GM18519 (cell line): ENCODE measurements around the gene DCLK1.

Source experiments
- ATAC-seq: cut with Tn5 transposase; IDR thresholded peaks from one replicate; pipeline ENCODE4 v1.9.1; 2021; ENCODE audit warnings: mild to moderate bottlenecking, moderate library complexity; ENCODE audit not compliant: unreplicated experiment, low FRiP score

Gene DCLK1

GRCh38 chr13:35843272-35843671 lies 287.9 kb downstream of the DCLK1 start:
- no peak for ATAC-seq

GRCh38 chr13:35841060-35841521 lies 290.1 kb downstream of the DCLK1 start:
- ATAC-seq, result no peak

- no peak for ATAC-seq
These were observed 291.4 kb downstream of the DCLK1 start for GRCh38 chr13:35839806-35840205.

GRCh38 chr13:35838356-35838755 lies 292.8 kb downstream of the DCLK1 start:
- ATAC-seq, result no peak

GRCh38 chr13:35836446-35836845 lies 294.7 kb downstream of the DCLK1 start:
- no peak for ATAC-seq

- no peak for ATAC-seq
These were observed 295.2 kb downstream of the DCLK1 start for GRCh38 chr13:35835989-35836388.

GRCh38 chr13:35833608-35834275 lies 297.4 kb downstream of the DCLK1 start:
- no peak for ATAC-seq

GRCh38 chr13:35833031-35833430 lies 298.2 kb downstream of the DCLK1 start:
- ATAC-seq, result no peak

- ATAC-seq, result no peak
These were observed 298.6 kb downstream of the DCLK1 start for GRCh38 chr13:35832551-35832950.

GRCh38 chr13:35830850-35831450 lies 300.2 kb downstream of the DCLK1 start:
- ATAC-seq, result no peak

- ATAC-seq, result no peak
These were observed 304.4 kb downstream of the DCLK1 start for GRCh38 chr13:35826626-35827254.

- no peak for ATAC-seq
These were observed 306.4 kb downstream of the DCLK1 start for GRCh38 chr13:35824825-35825224.

- ATAC-seq, result no peak
These were observed 306.8 kb downstream of the DCLK1 start for GRCh38 chr13:35824395-35824794.

GRCh38 chr13:35822666-35823065 lies 308.5 kb downstream of the DCLK1 start:
- no peak for ATAC-seq

- ATAC-seq, result no peak
These were observed 312.5 kb downstream of the DCLK1 start for GRCh38 chr13:35818633-35819067.

GRCh38 chr13:35817642-35818607 lies 313.3 kb downstream of the DCLK1 start:
- no peak for ATAC-seq

GRCh38 chr13:35814605-35815011 lies 316.6 kb downstream of the DCLK1 start:
- ATAC-seq, result no peak

- ATAC-seq, result no peak
These were observed 318.4 kb downstream of the DCLK1 start for GRCh38 chr13:35812736-35813135.

GRCh38 chr13:35810321-35810720 lies 320.9 kb downstream of the DCLK1 start:
- ATAC-seq, result no peak

- ATAC-seq, result no peak
These were observed 322.3 kb downstream of the DCLK1 start for GRCh38 chr13:35808846-35809245.

GRCh38 chr13:35804901-35805300 lies 326.3 kb downstream of the DCLK1 start:
- ATAC-seq, result no peak
